ENCODE measurements around the gene THADA.
"Not testable (repeated sequence)": the region's sequence is repeated elsewhere in the genome, so short reads cannot be mapped to it uniquely, and the experiment has no call there.

THADA gene

DNA sequence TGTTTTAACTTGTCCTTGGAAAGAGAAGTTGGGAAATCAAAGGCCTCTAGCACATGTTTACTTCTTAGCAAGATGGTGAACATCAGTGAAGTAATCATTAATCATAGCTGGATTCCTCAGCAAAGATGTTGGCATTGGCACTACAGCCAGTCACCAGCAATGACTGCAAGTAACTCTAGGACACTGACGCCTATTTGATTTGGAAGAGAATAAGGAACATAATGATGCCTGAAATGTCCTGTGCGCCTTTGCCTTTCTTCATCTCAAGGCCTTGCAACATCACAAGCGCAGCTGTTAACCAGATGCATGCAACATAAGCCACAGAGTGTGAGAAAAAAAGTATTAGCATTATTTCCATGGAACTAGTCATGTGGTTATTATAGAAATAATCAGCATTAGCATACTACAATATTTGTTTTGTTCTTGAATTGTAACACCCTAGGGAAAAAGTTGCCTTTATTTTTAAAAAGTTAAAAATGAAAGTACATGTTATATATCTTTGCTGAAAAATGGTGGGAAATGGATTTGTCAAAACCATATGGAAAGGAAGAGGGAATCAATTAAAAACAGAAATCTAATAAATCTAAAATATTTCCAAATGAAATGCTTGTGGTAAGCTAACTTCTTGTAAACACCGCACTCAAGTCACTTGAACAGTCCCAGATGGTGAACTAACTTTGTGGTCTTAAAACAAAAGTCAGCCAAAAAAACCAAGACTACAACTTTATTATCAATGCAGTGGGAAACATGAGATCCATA is 55.6 kb downstream of the THADA start:
- no peak for DNase-seq

DNA sequence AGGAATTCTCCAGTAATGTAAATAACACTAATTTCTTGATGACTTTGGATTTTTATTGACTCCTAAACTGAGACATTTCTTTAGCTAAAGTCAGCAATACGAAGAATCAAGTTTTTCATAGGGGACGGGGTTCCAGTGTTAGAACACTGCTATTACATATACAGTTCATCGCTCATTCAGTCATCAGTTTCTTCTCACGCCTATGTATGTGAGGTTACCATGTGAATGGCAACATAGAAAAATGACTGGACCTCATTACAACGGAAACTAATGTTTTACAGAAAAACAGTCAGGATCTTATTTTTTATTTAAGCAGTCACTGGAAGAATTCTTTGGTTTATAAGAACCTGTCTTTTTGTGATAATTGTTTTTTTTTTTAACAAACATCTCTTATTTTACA is 56.4 kb downstream of the THADA start:
- DNase-seq, result no peak

DNA sequence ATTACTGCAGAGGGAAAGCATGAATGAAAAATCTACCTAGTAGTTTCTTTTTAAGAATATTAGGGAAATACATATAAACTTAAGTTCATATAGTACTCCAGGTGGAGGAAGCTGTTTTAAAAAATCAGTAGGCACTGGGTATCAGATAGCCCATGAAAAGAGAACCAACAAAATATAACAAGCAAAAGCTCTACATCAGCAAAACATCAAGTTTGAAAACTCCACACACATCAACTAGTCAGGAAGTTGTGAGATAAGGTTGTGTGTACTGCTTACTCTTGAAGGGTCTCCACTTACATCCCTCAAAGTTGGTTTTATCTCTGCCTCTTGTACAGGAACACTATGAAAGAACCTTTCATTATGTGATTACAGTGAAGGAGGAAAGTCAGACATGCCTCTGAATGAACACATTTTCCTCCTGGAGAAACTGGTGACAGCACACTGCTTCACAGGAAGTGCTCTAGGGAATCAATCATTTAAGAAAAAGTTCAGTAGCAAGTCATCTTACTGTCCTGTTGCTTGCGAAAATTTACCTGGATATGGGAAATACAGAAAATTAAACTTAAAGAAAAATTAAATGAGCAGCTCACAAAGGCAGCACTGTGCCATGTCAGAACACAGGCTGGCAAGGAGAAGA is 57.7 kb downstream of the THADA start:
- no peak for DNase-seq

DNA sequence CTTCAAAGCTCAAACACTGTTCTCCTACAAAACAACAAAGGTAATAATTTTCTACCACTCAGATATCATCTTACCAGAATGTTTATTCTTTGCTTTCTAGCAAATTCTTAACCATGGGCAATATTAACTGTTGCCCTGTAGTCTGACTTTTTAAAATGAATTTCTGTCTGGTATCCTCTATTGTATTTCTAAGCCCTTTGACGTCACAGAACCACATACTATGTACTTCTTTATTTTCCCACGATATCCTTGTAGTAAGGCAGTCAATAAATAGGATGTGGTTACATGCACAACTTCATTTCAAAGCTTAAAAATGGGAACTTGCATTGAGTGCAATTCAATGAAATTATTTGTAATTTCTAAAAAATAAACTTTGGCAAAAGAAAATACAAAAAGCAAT is 58.7 kb downstream of the THADA start:
- no peak for DNase-seq

DNA sequence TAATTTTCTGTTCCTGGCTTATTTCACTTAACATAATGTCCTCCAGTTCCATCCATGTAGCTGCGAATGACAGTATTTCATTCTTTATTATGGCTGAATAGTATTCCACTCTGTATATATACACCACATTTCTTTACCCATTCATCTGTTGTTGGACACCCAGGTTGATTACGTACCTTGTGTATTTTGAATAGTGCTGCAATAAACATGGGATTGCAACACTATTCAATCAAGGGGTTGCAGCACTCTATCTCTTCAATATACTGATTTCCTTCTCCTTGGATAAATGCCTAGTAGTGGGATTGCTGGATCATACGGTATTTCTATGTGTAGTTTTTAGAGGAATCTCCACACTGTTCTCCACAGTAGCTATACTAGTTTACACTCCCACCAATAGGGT is 61.3 kb downstream of the THADA start:
- no peak for DNase-seq

DNA sequence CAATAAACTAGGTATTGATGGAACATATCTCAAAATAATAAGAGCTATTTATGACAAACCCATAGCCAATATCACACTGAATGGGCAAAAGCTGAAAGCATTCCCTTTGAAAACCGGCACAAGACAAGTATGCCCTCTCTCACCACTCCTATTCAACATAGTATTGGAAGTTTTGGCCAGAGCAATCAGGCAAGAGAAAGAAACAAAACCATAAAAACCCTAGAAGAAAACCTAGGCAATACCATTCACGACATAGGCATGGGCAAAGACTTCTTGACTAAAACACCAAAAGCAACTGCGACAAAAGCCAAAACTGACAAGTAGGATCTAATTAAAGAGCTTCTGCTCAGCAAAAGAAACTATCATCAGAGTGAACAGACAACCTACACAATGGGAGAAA is 63.3 kb downstream of the THADA start:
- DNase-seq, result not testable (repeated sequence)

DNA sequence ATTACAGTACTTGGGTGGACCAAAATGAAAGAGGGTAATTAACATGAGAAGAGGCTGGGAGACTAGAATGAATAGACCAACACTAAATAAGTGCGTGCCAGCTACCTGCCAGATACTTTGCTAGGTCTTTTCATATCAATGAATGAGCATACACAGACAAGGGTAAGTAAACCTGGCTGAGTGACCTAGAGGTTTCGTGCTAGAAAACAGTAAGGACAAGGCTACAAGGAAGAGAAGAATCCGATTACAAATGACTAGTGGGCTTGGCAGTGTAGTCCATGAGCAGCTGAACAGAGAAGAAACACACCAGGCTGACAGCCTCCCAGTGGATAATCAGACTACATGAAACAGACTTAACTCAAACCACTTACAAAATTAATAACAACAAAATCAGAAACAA is 64.6 kb downstream of the THADA start:
- DNase-seq, result no peak

DNA sequence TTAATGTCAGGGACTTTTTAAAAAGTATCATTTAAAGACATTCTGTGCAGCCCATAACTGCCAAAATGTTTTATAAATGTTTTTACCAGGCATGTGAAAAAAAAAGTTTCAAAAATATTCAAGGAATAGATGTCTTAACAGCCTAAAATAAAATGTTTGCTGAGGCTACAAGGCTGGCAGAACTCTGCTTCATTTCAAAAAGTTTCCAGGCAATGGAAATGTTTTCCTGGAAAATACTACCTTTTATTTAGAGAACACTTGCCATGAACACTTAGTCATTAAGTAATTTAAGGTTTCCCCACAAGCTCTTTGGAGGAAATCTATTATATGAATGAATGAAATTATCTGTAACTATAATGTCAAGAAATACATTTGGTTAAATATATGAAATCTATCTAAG is 68.8 kb downstream of the THADA start:
- no peak for DNase-seq

DNA sequence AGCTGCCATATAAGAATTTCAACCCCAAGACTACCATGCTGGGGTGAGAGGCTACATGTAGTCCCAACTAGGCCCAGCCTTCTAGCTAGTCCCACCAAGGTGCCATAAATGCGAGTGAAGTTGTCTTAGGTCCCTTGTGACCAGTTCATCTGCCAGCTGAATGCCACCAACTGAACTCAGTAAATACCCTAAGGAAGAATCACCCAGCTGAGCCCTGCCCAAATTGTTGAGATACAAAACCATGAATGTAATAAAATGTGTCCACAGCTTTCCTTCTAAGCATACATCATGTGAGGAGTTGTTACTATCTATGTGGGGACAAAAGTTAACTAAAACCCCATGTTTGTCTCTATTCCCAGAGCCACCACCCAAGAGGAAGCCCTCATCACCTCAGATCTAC is 70.3 kb downstream of the THADA start:
- no peak for DNase-seq

DNA sequence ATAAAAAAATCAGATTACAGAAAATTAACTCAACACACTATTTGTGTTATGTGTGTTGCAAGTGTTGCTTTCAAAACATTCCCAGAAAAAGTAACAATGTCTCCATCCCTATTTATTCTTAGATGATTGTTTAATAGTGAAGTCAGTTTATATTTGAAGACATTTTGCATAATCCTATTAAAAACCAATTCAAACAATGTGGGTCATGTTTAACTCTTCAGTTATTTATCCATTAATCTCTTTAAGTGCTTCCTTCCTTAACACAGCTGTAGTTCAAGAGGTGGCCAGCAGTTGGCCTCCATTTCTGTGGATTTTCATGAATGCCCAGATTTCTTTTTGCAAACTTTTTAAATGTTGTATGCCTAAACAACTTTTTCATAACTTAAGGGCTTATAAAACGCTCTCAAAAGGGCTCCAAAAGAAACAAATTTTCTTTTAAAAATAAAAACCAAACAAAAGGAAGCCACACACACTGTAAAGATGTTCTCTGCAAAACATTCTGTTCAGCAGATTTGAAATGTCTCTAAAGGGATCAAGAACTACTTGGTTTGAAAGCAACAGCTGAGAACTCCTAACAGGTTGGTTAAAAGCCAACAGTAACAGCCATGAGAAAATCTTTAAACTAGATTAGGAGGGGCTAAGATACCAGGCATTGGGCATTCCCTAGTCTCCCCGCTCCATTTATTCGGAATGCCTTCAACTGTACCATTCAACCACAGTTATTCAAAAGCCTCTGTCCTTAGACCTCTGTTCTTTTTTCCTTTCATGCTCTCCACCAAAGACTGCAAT is 71.5 kb downstream of the THADA start:
- DNase-seq, result no peak

DNA sequence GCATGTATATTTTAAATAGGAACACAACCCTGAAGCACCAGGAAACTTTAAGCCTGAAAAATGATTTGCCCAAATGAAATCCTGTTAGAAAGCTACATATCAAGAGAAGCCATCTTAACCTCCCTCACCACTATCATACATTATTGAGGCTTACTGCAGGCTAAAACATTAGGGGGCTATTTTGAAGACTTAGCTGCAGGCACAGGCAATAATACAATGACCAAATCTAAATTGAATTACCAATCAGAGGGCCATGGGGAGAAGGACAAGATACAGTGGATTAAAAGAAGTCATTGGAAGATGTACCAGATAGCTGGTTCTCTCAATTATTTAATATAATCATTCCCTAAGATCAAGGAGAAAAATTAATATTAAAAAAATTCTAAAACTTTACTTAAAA is 73.7 kb downstream of the THADA start:
- DNase-seq, result no peak

DNA sequence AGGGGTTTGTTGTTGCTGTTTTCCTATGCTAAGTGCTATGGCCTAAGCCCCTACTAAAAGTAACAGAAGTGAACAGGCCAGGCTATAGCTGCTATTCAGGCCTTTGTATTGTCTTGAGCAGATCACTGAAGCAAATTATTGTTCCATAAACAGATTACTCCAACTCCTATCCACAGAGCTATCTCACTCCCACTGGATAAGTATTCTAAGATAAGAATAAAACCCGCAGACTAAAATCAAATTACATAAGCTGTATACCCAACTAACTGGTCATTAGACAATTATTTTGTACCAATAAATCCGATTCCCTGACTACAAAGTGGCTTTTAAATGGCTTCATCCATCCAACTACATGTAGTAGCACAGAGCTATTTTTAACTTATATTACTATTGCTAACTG is 74.3 kb downstream of the THADA start:
- no peak for DNase-seq

DNA sequence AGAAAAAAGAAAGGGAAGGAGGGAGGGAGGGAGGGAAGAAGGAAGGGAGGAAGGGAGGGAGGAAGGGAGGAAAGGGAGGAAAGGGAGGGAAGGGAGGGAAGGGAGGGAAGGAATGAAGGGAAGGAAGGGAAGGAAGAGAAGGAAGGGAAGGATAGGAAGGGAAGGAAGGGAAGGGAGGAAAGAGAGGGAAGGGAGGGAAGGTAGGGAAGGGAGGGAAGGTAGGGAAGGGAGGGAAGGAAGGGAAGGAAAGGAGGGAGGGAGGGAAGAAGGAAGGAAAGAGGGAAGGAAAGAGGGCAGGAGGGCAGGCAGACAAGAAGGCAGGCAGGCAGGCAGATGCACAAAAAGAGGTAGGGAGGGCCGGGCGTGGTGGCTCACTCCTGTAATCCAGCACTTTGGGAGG is 74.9 kb downstream of the THADA start:
- DNase-seq, result no peak

DNA sequence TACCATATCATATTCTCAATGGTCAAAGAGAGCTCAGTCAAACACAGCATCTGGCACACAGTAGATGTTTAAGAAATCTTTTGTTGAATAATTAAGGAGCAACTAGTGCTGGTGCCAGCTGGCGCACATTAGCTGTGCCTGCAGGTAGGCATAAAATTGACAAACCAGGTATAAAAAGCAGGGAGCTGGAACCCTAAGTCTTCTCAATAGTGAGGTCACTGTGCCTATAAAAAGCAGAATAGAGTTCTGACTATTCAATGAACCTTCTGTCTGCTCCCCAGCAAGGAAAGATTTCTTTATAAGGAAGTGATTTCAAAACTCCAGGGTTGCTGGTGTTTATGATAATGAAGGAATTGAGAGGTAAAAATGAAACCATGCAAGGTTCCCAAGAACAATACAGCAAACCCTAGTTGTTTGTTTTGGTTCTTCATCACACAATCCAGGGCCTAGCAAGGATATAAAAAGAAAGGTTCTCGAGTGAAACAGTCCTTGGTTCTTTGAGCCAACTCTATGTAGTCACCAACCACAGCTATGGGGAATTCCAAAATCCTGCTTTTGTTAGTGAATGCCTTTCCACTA is 76.1 kb downstream of the THADA start:
- no peak for DNase-seq

DNA sequence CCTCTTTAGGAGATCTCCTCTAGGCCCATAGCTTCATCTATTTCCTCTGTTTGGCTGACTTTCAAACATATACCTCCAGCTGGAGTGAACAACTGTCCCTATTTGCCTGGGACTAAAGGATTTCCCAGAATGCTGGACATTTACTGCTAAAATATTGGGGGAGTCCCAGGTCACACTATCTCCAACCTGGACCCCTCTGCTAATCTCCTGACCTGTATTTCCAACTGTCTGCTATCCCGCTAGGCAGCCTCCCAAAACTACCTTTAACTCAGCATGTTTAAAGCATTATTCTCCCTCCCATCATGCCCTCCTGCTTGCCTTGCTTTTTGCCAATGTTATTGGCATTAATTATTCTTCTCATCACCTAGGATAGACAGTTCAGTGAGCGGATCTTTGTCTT is 77.1 kb downstream of the THADA start:
- DNase-seq, result no peak

DNA sequence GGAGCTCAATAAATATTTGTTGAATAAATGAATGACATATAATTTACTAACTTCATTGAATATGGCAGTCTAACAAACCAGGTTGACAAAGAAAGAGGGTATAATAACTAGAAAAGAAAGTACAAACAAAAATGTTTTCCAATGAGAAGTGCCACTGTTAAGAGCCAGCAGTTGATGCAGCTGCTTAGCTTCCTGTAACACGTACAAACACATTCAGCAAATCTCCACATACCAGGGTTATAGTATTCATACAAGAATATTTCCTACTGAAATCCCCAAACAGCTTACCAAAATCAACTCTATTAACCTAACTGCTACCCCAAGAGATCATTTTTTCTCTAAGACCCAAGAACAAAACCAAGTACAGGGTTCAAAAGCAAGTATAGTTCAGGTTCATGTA is 77.7 kb downstream of the THADA start:
- no peak for DNase-seq

DNA sequence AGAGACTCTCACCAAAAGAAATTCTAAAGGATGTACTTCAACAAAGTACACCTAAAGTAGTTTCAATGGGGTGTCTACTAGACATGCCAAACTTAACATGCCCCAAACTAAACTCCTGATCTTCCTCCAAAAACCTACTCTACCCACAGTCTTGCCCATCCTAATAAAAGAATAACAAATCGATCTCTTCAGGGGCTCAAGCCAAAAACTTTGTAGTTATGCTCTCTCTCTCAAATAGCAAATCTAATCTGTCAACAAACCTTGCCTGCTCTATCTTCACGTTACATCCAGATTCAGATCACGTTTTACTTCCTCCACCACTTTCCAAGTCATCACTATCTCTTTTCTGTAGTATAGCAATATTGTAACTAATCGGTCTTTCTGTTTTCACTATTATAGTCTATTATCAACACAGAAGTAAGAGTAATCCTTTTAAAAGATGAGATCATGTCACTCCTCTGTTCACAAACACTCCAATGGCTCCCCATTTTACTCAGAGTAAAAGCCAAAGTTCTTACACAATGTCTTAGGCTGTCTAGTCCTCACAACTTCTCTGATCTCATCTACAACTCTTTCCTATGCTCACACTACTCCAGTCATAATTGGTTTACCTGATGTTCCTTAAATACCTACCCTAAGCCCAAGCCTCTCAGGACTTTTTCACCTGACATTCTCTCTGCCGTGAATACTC is 79.9 kb downstream of the THADA start:
- DNase-seq, result no peak

DNA sequence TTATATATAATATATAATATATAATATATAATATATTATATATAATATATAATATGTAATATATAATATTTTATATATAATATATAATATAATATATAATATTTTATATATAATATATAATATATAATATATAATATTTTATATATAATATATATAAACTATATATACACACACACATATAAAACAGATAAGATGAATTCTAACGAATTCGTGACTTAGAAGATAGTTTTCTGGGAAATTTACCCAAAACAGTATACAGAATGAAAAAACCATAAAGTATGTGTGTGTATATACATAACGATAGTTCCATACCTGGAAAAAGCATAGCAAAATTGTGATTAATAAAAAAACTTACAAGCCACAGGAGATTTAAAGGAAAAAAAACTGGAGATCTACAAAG is 80.6 kb downstream of the THADA start:
- DNase-seq, result no peak

DNA sequence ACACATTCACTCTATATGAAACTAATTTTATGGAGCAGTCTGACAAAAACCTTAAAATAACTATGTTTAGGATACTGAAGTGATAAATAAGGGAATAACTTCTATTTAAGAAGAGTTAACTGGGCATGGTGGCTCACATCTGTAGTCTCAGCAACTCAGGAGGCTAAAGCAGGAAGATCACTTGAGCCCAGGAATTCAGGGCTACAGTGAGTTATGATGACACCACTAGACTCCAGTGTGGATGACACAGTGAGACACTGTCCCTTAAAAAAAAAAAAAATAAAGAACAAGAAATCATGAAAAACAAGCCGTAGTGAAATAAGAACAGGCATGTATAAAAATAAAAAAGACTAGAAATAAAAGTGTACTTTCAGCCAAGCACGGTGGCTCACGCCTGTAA is 82.0 kb downstream of the THADA start:
- no peak for DNase-seq

DNA sequence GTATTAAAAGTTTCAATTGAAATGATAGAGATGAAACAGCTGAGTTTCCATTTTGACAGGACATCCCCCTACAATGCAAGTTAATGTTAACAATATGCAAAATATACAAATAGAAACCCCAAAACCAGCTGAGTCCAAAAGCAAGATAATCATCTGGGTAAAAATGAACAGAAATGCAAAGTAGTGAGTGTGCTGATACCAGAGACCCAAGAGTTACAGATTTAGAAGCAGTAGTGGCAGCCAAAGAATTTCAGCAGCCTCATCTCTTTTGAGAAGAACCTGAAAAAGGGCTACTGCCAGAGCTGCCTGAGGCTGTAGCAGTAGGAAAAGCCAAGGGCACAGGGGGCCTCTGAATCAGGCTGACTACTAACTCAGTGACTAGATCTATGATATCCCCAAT is 82.6 kb downstream of the THADA start:
- DNase-seq, result no peak

DNA sequence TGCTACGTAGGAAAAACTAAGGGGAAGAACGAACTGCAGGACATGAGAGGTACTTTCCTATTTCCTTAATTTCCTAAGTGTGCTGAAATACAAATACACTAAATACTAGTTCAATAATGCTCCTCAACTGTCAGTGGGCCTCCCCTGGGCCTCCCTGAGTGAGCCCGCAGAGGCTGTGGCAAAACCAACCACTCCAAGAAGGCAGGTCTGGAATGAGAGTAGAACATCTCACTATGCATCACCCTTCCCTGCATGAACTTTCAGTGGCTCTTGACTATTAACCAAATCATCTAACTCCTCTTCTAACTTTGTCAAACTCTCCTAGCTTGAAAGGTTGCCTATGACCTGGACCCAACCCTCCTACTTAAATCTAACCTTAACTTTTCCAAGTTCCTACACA is 84.6 kb downstream of the THADA start:
- no peak for DNase-seq

DNA sequence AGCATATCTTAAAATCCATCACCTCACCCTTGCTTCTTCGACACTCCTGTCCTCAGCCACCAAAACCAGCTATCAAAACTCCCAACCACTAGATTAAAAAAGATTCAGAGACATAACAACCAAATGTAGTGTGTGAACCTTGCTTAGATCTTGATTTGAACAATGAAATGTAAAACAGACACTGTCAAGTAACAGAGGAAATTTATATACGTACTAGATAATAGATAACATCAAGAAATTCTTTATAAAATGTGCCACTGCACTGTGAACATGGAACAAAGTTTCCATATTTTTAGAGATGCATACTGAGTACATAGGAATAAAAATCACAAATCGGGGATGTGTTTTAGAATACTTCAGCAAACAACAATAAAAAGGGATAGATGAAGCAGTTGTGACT is 86.0 kb downstream of the THADA start:
- no peak for DNase-seq

DNA sequence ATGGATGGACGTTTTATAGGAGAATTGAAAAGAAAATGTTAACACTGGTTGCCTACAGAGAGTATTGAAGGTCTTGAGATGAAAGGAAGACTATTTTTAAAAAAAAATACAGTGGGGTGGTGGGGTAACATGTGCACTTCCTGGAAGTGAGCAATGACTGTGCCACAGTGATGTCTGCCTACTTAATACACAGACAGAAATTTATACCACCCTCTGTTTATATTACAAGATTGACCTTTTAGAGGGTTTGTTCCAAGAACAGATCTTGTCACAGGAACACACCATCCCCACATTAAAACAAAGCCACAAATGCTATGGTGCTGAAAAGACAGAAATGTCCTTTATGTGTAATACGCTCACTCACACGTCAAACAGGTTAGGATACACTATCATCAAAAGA is 87.6 kb downstream of the THADA start:
- DNase-seq, result no peak
